NB4 (cell line): ENCODE results near the gene TBC1D32.

Experiments
- MAX ChIP-seq: IDR thresholded peaks from 2 replicates; pipeline ENCODE4 v1.6.1; 2011; ENCODE audit warnings: low read depth, low read length
- MYC ChIP-seq: IDR thresholded peaks from 2 replicates; pipeline ENCODE4 v1.6.1; 2011; ENCODE audit warnings: low read depth, low read length
- POLR2A ChIP-seq: IDR thresholded peaks from 2 replicates; pipeline ENCODE4 v1.6.1; 2011; ENCODE audit warnings: mild to moderate bottlenecking; ENCODE audit not compliant: insufficient read length; ENCODE audit errors: extremely low read depth
- TF ChIP-seq, protein P1 (sequence below): IDR thresholded peaks from one replicate; pipeline ENCODE4 v1.5.1; 2012; ENCODE audit warnings: low read depth, low read length

DNA sequence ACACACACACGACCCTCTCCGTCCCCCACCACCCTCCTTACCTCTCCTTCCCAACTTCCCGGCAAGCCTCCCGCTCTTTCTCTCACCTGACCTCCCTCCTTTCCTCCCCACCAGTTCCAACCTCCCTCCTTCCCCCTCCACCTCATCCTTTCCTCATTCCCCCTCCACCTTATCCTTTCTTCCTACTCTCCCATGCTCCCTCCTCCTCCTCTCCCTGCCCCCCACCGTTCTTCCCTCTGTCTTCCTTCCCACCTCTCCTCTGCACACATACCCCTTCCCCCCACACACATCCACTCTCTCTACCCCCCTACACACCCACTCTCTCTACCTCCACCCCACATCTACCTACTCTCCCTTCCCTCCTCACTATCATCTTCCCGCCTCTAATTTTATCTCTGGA, 144.2 kb downstream of the TBC1D32 start:
- TF ChIP-seq POLR2A (no peak), MAX (no peak), MYC (no peak)
- TF ChIP-seq, protein P1, sequence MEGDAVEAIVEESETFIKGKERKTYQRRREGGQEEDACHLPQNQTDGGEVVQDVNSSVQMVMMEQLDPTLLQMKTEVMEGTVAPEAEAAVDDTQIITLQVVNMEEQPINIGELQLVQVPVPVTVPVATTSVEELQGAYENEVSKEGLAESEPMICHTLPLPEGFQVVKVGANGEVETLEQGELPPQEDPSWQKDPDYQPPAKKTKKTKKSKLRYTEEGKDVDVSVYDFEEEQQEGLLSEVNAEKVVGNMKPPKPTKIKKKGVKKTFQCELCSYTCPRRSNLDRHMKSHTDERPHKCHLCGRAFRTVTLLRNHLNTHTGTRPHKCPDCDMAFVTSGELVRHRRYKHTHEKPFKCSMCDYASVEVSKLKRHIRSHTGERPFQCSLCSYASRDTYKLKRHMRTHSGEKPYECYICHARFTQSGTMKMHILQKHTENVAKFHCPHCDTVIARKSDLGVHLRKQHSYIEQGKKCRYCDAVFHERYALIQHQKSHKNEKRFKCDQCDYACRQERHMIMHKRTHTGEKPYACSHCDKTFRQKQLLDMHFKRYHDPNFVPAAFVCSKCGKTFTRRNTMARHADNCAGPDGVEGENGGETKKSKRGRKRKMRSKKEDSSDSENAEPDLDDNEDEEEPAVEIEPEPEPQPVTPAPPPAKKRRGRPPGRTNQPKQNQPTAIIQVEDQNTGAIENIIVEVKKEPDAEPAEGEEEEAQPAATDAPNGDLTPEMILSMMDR = no peak
